Ishikawa (cell line): ENCODE measurements around the gene UBXN10.

Experiments
- CEBPB ChIP-seq: IDR thresholded peaks from 2 replicates; pipeline ENCODE4 v1.6.1; 2012
- CREB1 ChIP-seq: IDR thresholded peaks from 2 replicates; pipeline ENCODE4 v1.6.1; 2012; ENCODE audit warnings: low read depth
- EGR1 ChIP-seq: IDR thresholded peaks from 2 replicates; pipeline ENCODE4 v1.6.1; 2012
- EP300 ChIP-seq: IDR thresholded peaks from 2 replicates; pipeline ENCODE4 v1.6.1; 2012; ENCODE audit warnings: borderline replicate concordance
- NFIC ChIP-seq: IDR thresholded peaks from 2 replicates; pipeline ENCODE4 v1.6.1; 2012
- TAF1 ChIP-seq: IDR thresholded peaks from 2 replicates; pipeline ENCODE4 v1.6.1; 2012; ENCODE audit warnings: low read depth, mild to moderate bottlenecking
- TCF12 ChIP-seq: IDR thresholded peaks from 2 replicates; pipeline ENCODE4 v1.6.1; 2012; ENCODE audit warnings: low read depth
- YY1 ChIP-seq: IDR thresholded peaks from 2 replicates; pipeline ENCODE4 v1.6.1; 2012; ENCODE audit warnings: low read depth
- TF ChIP-seq, protein P1 (sequence below): IDR thresholded peaks from 2 replicates; pipeline ENCODE4 v1.6.1; 2012; ENCODE audit warnings: low read depth, mild to moderate bottlenecking
- TF ChIP-seq, protein P2 (sequence below): IDR thresholded peaks from 2 replicates; pipeline ENCODE4 v1.6.1; 2012

DNA sequence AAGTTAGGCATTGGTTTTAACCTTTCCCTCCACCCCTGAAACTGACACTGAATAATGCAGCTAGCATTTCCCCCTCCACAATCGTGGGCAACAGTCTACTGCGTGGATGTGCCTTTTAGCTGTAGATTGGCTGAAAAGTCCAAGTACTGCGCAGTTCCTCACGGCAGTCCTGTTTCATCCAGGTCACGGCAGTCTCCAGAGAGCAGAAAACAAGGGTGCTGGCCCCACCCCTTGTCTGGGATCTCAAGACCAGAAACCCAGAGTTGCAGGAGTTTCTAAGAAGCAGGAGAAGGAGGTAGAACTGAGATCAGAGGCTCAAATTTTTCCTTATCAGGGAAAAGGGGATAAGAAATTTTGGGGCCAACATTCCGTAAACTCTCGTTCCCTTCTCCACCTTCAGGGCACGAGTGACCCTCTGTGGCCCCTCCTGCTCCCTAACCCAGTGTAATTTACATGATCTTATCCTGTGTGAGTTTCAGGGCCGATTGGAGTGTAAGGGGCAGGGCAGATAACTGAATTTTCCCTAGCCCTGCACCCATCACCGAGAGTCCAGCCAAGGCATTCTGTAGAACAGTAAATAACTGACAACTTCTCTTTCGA lies 26.3 kb downstream of the UBXN10 start:
- TF ChIP-seq EP300 (no peak), YY1 (no peak), CREB1 (no peak), NFIC (no peak), TCF12 (no peak), TAF1 (no peak), EGR1 (no peak), CEBPB (no peak)
- TF ChIP-seq, protein P1, sequence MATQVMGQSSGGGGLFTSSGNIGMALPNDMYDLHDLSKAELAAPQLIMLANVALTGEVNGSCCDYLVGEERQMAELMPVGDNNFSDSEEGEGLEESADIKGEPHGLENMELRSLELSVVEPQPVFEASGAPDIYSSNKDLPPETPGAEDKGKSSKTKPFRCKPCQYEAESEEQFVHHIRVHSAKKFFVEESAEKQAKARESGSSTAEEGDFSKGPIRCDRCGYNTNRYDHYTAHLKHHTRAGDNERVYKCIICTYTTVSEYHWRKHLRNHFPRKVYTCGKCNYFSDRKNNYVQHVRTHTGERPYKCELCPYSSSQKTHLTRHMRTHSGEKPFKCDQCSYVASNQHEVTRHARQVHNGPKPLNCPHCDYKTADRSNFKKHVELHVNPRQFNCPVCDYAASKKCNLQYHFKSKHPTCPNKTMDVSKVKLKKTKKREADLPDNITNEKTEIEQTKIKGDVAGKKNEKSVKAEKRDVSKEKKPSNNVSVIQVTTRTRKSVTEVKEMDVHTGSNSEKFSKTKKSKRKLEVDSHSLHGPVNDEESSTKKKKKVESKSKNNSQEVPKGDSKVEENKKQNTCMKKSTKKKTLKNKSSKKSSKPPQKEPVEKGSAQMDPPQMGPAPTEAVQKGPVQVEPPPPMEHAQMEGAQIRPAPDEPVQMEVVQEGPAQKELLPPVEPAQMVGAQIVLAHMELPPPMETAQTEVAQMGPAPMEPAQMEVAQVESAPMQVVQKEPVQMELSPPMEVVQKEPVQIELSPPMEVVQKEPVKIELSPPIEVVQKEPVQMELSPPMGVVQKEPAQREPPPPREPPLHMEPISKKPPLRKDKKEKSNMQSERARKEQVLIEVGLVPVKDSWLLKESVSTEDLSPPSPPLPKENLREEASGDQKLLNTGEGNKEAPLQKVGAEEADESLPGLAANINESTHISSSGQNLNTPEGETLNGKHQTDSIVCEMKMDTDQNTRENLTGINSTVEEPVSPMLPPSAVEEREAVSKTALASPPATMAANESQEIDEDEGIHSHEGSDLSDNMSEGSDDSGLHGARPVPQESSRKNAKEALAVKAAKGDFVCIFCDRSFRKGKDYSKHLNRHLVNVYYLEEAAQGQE = no peak
- TF ChIP-seq, protein P2, sequence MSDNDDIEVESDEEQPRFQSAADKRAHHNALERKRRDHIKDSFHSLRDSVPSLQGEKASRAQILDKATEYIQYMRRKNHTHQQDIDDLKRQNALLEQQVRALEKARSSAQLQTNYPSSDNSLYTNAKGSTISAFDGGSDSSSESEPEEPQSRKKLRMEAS = no peak
